ENCODE measurements around the gene MPO.

GRCh38 chr17:58304750-58305486, 24.2 kb upstream of the MPO start:
- TF ChIP-seq POLR2A (IDR thresholded peaks at IDR 0.05) (no peak), CTCF (IDR thresholded peaks at IDR 0.05) (no peak)

All from Peyer's patch (tissue), 4 donors.